ENCODE measurements around the gene PTPRD.

GRCh38 chr9:10534850-10535249 lies 78.0 kb downstream of the PTPRD start:
- TF ChIP-seq, protein P1, sequence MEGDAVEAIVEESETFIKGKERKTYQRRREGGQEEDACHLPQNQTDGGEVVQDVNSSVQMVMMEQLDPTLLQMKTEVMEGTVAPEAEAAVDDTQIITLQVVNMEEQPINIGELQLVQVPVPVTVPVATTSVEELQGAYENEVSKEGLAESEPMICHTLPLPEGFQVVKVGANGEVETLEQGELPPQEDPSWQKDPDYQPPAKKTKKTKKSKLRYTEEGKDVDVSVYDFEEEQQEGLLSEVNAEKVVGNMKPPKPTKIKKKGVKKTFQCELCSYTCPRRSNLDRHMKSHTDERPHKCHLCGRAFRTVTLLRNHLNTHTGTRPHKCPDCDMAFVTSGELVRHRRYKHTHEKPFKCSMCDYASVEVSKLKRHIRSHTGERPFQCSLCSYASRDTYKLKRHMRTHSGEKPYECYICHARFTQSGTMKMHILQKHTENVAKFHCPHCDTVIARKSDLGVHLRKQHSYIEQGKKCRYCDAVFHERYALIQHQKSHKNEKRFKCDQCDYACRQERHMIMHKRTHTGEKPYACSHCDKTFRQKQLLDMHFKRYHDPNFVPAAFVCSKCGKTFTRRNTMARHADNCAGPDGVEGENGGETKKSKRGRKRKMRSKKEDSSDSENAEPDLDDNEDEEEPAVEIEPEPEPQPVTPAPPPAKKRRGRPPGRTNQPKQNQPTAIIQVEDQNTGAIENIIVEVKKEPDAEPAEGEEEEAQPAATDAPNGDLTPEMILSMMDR (IDR thresholded peaks at IDR 0.05) = no peak
- TF ChIP-seq POLR2AphosphoS5 (IDR thresholded peaks at IDR 0.05; ENCODE audit: low read depth, low read length) = no peak
- TF ChIP-seq, protein P2, sequence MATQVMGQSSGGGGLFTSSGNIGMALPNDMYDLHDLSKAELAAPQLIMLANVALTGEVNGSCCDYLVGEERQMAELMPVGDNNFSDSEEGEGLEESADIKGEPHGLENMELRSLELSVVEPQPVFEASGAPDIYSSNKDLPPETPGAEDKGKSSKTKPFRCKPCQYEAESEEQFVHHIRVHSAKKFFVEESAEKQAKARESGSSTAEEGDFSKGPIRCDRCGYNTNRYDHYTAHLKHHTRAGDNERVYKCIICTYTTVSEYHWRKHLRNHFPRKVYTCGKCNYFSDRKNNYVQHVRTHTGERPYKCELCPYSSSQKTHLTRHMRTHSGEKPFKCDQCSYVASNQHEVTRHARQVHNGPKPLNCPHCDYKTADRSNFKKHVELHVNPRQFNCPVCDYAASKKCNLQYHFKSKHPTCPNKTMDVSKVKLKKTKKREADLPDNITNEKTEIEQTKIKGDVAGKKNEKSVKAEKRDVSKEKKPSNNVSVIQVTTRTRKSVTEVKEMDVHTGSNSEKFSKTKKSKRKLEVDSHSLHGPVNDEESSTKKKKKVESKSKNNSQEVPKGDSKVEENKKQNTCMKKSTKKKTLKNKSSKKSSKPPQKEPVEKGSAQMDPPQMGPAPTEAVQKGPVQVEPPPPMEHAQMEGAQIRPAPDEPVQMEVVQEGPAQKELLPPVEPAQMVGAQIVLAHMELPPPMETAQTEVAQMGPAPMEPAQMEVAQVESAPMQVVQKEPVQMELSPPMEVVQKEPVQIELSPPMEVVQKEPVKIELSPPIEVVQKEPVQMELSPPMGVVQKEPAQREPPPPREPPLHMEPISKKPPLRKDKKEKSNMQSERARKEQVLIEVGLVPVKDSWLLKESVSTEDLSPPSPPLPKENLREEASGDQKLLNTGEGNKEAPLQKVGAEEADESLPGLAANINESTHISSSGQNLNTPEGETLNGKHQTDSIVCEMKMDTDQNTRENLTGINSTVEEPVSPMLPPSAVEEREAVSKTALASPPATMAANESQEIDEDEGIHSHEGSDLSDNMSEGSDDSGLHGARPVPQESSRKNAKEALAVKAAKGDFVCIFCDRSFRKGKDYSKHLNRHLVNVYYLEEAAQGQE (IDR thresholded peaks at IDR 0.05; ENCODE audit: insufficient read depth in 1 of 2, low read depth in 2 of 2, low read length in 1 of 2) = no peak
- no peak for TF ChIP-seq TCF7L2 (IDR thresholded peaks at IDR 0.05; ENCODE audit: low read depth, low read length)
